ENCODE data around the gene ZNF444.
"Not testable (repeated sequence)": the region's sequence is repeated elsewhere in the genome, so short reads cannot be mapped to it uniquely, and the experiment has no call there.

ZNF444 gene

GRCh38 chr19:56140583-56141416 lies at the start of gene ZNF444:
Gene ZNF444, plus strand, starts transcription at chr19:56141287. Its CDS starts 5,625 bp downstream, at chr19:56146912.
- DNase-seq = peak; percentile 98

- DNase-seq = no peak
Observed at GRCh38 chr19:56091751-56092546, 49.1 kb upstream of the ZNF444 start.

GRCh38 chr19:56092685-56093631 lies 48.1 kb upstream of the ZNF444 start:
- no peak for DNase-seq

- DNase-seq = no peak
Observed at GRCh38 chr19:56094449-56094848, 46.6 kb upstream of the ZNF444 start.

- DNase-seq = no peak
Observed at GRCh38 chr19:56096665-56097064, 44.4 kb upstream of the ZNF444 start.

- DNase-seq = no peak
Observed at GRCh38 chr19:56097306-56097705, 43.8 kb upstream of the ZNF444 start.

- no peak for DNase-seq
Observed at GRCh38 chr19:56097776-56098175, 43.3 kb upstream of the ZNF444 start.

GRCh38 chr19:56098237-56098636 lies 42.9 kb upstream of the ZNF444 start:
- DNase-seq = not testable (repeated sequence)

GRCh38 chr19:56098731-56099568 lies 42.1 kb upstream of the ZNF444 start:
- DNase-seq = no peak

GRCh38 chr19:56099638-56100539 lies 41.2 kb upstream of the ZNF444 start:
- DNase-seq = no peak

GRCh38 chr19:56101095-56101494 lies 40.0 kb upstream of the ZNF444 start:
- no peak for DNase-seq

- DNase-seq = no peak
Observed at GRCh38 chr19:56101746-56102535, 39.1 kb upstream of the ZNF444 start.

GRCh38 chr19:56103027-56103614 lies 38.0 kb upstream of the ZNF444 start:
- DNase-seq = no peak

GRCh38 chr19:56104423-56104822 lies 36.7 kb upstream of the ZNF444 start:
- DNase-seq = no peak

GRCh38 chr19:56105090-56105701 lies 35.9 kb upstream of the ZNF444 start:
- peak; percentile 67 for DNase-seq

- not testable (repeated sequence) for DNase-seq
Observed at GRCh38 chr19:56105831-56106396, 35.2 kb upstream of the ZNF444 start.

- DNase-seq = no peak
Observed at GRCh38 chr19:56106397-56106849, 34.7 kb upstream of the ZNF444 start.

- no peak for DNase-seq
Observed at GRCh38 chr19:56106993-56107392, 34.1 kb upstream of the ZNF444 start.

All from suppressor macrophage treated with lipopolysaccharide for 4 hours (primary cell).